HG02884 (cell line): Measurements from ENCODE around the gene JMJD8.
"Not testable (repeated sequence)": the region's sequence is repeated elsewhere in the genome, so short reads cannot be mapped to it uniquely, and the experiment has no call there.

Experiments
- ATAC-seq: cut with Tn5 transposase; IDR thresholded peaks from one replicate; pipeline ENCODE4 v1.9.1; 2021; ENCODE audit warnings: mild to moderate bottlenecking, moderate library complexity; ENCODE audit not compliant: unreplicated experiment

JMJD8 gene

DNA sequence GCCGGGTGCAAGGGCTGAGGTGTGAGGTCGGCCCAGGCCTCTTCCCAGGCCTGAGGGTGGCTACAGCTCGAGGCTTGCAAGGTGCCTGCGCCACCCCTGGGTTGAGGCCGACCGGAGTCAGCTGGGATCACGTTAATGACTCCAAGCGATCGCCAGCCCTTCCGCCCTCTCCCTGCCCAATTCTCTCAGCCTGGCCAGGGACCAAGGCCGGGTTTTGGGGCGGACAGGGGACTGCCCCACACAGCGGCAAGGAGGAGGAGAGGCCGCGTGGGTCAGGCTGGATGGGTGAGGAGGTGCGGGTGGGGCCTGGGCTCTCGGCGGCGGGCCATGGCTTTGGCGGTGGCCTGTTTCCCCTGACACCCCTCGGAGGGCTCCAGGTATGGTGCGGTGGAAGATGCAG, 9.2 kb upstream of the JMJD8 start:
- ATAC-seq, result no peak

GRCh38 chr16:692356-693108, 8.4 kb upstream of the JMJD8 start:
- no peak for ATAC-seq

DNA sequence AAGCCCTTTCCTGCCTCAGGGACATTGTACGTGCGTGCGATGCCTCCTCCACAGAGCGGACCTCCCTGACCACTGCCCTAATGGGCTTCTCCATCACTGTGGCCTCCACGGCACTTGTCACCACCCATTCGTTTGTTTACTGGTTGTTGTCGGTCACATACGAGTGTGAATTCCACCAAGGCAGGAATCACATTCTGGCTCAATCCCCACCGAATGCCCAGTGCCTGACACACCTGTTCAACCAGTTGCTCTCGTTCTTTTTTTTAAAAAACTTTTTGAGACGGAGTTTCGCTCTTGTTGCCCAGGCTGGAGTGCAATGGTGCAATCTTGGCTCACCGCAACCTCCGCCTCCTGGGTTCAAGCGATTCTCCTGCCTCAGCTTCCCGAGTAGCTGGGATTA, 7.1 kb upstream of the JMJD8 start:
- not testable (repeated sequence) for ATAC-seq

- no peak for ATAC-seq
These were observed 5.2 kb upstream of the JMJD8 start for GRCh38 chr16:689175-689897.

- ATAC-seq, result no peak
These were observed 3.4 kb upstream of the JMJD8 start for GRCh38 chr16:687499-687898.

DNA sequence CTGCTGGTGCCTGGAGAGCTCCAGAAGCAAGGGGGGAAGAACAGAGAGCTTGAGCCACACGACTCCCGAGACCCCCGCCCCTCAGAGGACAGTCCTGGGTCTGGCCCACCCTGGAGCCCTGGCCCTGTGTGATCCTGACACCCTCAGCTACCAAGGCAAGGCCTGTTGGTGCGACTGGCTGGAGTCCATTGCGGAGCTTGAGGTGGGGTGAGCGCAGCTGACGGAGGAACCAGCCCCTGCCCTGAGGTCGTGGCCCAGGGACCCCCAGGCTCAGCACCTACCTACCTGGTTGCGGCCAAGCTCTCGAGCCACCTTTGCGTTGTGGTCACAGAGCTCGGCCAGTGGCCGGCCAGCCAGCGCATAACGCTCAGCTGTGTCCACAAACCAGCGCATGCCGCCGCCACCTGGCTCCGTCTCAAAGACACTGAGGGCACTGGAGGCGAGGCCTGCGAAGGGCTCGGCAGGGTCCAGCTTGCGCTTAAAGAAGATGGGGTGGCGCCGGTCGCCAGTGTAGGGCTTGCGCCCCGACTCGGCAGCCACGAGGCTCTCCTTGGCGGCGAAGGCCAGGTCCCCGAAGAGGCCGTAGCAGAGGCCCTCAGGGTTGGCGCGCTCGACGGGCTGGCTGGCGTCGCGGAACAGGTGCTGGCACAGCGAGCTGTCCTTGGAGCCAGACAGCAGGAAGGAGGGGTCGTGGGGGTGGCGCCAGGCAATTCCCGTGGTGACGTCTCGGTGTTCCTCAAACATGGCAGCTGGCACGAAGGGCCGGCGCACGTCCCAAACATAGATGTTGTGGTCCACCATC, 2.5 kb upstream of the JMJD8 start:
- no peak for ATAC-seq

GRCh38 chr16:685967-686366, 1.8 kb upstream of the JMJD8 start:
- no peak for ATAC-seq

DNA sequence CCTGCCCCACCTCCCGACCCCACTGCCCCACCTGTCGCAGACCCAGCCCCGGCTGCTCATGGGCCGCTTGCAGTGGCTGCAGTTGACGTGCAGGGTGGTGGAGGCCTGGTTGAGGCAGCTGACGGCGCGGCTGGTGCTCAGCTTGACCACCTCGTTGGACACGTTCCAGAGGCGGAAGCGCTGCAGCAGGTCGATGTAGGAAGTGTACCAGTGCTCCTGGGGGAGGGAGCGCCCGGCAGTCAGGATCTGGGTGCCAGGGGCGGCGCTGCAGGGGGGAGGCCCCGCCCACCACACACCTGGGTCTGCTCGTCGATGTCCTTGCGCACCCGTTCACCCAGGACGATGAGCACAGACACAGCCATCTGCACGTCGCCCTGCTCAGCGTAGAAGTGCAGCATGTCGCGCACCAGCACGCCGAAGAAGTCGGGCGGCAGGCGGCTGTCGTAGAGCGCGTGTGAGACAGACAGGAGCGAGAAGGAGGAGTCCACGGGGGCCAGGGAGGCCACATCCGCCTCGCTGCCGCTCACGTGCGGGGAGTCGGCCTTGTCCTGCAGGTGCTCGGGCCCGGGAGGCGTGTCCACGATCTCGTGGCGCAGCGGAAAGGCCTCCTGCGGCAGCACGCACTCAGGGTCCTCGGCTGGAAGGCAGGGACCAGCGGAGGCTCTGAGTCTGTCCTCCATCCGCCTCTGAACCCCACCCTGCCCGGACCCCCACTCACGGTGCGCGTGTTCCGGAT, 995 bp upstream of the JMJD8 start:
- no peak for ATAC-seq

DNA sequence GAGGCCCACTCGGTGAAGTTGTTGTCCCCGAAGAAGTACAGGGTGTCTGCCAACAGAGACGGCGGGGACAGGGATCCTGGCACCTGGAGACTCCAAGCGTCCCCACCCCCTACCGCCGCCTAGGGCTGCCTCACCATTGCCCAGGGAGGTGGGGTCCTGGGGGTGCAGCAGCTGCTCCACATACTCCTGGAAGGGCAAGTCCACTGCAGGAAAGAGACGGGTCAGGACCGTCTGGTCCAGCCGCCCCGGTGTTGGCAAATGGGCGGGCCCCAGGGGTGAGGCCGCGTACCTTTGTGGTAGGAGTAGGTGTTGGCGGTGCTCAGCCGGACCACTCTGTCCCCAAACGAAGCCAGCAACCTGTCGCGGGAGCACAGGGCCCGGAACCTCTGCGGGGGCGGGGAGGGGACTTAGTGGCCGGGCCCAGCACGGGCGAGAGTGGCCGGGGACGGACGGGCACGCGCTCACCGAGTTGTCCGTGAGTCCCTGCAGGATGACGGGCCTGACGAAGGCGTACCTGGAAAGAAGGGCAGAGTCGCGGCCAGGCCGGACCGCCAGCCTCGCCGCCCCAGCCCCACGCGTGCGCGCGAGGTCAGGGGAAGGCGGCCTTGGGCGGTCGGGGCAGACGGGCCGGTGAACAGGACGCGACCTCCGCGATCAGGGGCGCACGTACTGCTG, 601 bp downstream of the JMJD8 start:
- ATAC-seq, result no peak

DNA sequence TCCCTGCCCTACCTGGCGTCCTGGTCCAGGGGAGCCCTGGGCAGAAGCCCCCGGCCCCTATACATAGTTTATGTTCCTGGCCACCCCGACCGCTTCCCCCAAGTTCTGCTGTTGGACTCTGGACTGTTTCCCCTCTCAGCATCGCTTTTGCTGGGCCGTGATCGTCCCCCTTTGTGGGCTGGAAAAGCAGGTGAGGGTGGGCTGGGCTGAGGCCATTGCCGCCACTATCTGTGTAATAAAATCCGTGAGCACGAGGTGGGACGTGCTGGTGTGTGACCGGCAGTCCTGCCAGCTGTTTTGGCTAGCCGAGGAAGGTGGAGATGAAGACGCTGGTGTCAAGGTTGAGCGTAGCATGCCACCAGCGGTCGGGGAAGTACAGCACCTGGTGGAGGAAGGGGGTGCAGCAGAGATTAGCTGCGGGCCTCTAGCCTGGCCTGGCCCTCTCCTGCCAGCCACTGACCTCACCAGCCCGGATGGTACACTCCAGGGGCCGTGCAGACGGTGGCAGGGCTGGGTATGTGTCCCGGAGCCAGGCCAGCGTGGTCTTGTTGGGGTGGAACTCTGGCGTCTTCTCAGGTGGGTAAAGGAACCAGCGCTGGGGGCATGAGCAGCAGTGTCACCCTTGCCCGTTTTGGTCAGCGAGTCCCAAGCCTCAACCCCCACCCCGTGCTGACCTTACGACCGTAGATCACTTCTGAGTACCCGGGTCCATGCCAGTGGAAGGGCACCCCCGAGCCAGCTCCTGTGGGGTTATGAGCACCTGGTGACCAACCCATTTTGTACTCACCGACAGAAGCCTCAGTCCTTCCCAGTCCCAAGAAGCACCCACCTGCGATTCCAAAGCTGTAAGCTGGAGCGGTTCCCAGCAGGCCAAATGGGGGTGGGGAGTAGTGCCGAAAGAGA, 1.4 kb downstream of the JMJD8 start:
- ATAC-seq, result no peak

DNA sequence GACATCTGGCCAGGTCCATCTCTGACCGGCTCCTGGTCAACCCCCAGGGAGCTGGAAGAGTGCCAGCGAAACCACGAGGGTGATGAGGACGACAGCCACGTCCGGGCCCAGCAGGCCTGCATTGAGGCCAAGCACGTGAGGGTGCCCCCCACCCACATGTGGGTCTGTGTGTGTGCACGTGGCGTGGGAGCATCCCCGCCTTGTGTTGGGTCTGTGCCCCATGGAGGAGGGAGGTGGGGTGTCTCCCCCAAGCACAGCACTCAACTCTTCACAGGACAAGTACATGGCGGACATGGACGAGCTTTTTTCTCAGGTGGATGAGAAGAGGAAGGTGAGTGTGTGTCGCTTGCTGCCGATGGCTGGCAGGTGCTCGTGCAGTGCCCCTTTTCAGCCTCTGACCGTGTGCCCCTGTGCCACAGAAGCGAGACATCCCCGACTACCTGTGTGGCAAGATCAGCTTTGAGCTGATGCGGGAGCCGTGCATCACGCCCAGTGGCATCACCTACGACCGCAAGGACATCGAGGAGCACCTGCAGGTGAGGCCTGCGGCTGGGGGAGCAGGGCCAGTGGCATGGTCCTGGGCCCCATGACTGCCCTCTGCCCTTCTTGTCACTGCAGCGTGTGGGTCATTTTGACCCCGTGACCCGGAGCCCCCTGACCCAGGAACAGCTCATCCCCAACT, 2.2 kb downstream of the JMJD8 start:
- ATAC-seq, result no peak

GRCh38 chr16:680967-681745, 3.0 kb downstream of the JMJD8 start:
- no peak for ATAC-seq

DNA sequence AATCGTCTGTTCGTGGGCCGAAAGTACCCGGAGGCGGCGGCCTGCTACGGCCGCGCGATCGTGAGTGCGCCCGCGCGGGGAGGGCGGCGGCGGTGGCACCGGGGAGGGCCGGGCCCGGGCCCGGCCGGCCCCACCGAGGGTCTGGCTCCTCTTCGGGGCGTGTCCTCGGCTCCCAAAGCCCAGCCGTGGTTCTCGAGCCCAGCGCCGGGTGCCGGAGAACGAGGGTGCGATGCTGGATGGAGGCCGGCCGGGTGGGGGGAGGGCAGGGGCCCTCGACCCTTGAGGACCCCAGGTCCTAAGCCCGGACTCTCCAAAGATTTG, 3.5 kb downstream of the JMJD8 start:
- no peak for ATAC-seq

- ATAC-seq, result peak; percentile 37
These were observed 4.1 kb downstream of the JMJD8 start, which contains the start of gene STUB1 for GRCh38 chr16:679814-680624. STUB1 (plus strand) TSS chr16:680410; CDS start chr16:680526, 116 bp downstream.

- no peak for ATAC-seq
These were observed 5.0 kb downstream of the JMJD8 start for GRCh38 chr16:678858-679813.

GRCh38 chr16:678209-678857, 5.8 kb downstream of the JMJD8 start:
- ATAC-seq, result no peak
